Ovary (tissue), 3 donors: ENCODE measurements around the gene SEC62.

Experiments
- EP300 ChIP-seq: sonication (generic); formaldehyde crosslinking; IDR thresholded peaks from one replicate; pipeline ENCODE4 v1.6.1; 2017; ENCODE audit warnings: antibody characterized with exemption
- POLR2A ChIP-seq: fragments of 450-650 bp; IDR thresholded peaks from one replicate; pipeline ENCODE4 v1.6.1; 2017; ENCODE audit warnings: antibody characterized with exemption, mild to moderate bottlenecking, moderate library complexity
- TF ChIP-seq, protein P1 (sequence below), 3 donors: fragments of 450-650 bp in 2 of 3; fragments of 200-600 bp in 1 of 3; IDR thresholded peaks; one replicate each; pipeline versions ENCODE4 v1.5.1 to v1.8.0; 2016 to 2022; ENCODE audit warnings: antibody characterized with exemption in 3 of 3, mild to moderate bottlenecking in 1 of 3
- donor health status: DM: no; HTN: no; CAD: no.

DNA sequence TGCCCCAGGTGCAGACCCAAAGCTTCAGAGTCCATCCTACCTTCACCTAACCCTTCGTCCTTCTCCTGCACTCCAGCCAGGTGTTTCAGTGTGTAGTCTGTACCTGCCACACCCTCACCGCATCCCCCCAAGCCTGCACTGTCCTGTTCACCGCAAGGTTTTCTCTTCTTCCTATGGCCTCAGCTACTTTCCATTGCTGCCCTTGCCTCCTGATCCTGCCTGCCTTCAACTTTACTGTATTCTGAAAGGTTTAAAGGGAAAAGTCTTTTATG lies 80.5 kb downstream of the SEC62 start:
- TF ChIP-seq EP300 (no peak), POLR2A (no peak)
- TF ChIP-seq, protein P1, sequence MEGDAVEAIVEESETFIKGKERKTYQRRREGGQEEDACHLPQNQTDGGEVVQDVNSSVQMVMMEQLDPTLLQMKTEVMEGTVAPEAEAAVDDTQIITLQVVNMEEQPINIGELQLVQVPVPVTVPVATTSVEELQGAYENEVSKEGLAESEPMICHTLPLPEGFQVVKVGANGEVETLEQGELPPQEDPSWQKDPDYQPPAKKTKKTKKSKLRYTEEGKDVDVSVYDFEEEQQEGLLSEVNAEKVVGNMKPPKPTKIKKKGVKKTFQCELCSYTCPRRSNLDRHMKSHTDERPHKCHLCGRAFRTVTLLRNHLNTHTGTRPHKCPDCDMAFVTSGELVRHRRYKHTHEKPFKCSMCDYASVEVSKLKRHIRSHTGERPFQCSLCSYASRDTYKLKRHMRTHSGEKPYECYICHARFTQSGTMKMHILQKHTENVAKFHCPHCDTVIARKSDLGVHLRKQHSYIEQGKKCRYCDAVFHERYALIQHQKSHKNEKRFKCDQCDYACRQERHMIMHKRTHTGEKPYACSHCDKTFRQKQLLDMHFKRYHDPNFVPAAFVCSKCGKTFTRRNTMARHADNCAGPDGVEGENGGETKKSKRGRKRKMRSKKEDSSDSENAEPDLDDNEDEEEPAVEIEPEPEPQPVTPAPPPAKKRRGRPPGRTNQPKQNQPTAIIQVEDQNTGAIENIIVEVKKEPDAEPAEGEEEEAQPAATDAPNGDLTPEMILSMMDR (IDR thresholded peaks at IDR 0.05): no peak
